GM19193 (cell line): ENCODE results near the gene FSCN2.

Experiments
- POLR2A ChIP-seq: IDR thresholded peaks from 4 replicates; pipeline ENCODE4 v1.6.1; 2011; ENCODE audit not compliant: insufficient read depth, insufficient read length; ENCODE audit errors: extremely low read depth

Gene FSCN2

GRCh38 chr17:81573794-81574642 lies 45.8 kb downstream of the FSCN2 start:
- TF ChIP-seq POLR2A: no peak

DNA sequence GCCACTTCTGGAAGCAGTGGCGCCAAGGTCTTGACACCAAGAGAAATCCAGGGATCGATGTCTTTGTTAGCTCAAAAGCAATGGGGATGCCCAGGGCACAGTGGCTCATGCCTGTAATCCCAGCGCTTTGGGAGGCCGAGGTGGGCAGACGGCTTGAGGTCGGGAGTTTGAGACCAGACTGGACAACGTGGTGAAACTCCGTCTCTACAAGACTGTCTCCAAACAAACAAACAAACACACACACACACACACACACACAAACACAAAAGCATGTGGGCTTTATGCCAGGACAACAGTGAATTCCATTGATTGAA lies 46.4 kb downstream of the FSCN2 start:
- no peak for TF ChIP-seq POLR2A

DNA sequence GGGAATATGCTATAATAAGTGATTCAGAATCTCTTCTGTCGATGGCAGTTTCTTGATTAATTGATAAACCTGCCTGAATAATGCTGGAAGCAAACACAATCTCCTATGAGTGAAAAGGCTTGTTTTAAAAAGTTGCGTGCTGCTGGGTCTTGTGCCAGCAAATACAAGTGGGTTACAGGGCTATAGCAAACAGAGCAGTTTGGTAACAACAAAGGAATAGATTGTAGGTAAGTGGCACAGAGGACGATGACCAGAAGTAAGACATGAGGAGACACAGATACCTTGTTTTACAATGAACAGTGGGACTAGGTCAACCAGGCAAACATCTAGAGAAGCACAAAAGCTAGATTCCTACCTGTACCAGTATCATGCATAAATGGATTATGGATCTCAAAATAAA lies 47.7 kb downstream of the FSCN2 start:
- TF ChIP-seq POLR2A: no peak

GRCh38 chr17:81576621-81577277 lies 48.6 kb downstream of the FSCN2 start:
- TF ChIP-seq POLR2A: no peak

DNA sequence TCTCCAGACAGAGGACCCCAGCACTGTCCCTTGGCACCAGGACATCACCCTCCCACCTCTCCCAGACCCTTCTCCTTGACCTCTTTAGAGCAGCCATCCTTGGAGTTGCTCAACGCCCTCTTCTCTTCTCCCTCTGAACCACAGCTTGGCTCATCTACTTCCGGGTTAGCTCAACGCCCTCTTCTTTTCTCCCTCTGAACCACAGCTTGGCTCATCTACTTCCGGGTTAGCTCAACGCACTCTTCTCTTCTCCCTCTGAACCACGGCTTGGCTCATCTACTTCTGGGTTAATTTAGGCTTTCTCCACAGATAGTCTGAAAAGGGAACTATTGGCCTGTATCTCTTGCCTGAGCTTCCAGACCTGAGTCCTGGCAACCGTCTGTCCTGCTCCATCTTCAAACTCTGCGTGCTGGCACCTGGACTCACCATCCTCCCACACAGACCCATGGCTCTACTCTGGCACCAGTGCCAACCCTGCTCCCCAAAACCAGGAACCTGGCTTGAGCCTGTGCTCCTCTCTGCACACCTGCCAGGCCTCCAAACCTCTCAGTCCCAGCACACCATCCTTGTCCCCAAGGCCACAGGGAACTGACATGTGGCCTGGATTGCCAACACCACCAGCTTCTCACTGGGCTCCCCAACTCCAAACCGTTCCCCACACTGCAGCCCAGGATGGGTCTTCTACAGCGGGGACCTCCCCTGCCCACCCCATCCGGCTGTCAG lies 49.3 kb downstream of the FSCN2 start:
- no peak for TF ChIP-seq POLR2A

- no peak for TF ChIP-seq POLR2A
These were observed 49.9 kb downstream of the FSCN2 start for GRCh38 chr17:81578038-81578441.

DNA sequence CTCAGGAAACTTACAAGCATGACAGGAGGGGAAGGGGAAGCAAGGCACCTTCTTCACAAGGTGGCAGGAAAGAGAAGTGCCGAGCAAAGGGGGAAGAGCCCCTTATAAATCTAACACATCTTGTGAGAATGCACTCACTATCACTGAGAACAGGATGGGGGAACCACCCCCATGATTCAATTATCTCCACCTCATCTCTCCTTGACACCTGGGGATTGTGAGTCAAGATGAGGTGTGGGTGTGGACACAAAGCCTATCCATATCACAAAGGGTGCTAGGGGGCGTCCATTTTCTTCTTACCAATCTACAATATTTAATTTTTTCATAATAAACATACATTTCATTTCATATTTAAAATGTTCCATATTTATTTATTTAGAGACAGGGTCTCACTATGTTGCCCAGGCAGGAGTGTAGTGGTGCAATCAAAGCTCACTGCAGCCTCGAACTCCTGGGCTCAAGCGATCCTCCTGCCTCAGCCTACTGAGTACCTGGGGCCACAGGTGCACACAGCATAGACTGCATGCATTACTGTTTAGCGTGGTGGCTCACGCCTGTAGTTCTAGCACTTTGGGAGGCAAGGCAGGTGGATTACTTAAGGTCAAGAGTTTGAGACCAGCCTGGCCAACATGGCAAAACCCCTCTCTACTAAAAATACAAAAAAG lies 50.5 kb downstream of the FSCN2 start:
- TF ChIP-seq POLR2A: no peak

GRCh38 chr17:81579298-81579697 lies 51.1 kb downstream of the FSCN2 start:
- TF ChIP-seq POLR2A: no peak

- no peak for TF ChIP-seq POLR2A
These were observed 51.7 kb downstream of the FSCN2 start for GRCh38 chr17:81579821-81580321.

DNA sequence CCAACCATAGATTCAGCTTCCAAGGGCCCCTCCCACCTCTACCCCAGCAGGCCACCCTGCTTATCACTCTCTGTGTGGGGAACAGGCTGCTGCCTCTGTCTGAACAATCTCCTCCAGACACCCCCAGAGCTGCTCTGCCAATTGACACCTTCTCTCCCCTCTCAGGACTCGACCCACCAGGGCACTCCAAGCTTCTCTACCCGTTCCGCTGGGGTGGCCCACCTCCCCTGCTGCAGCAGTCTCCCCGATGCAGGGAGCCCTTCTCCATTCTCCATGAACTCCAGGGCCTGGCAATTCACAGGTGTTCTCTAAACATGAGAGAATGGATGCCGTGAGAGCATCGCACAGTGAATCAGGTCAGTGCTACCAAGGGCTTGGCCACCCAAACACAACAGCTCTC lies 52.3 kb downstream of the FSCN2 start:
- TF ChIP-seq POLR2A: no peak

DNA sequence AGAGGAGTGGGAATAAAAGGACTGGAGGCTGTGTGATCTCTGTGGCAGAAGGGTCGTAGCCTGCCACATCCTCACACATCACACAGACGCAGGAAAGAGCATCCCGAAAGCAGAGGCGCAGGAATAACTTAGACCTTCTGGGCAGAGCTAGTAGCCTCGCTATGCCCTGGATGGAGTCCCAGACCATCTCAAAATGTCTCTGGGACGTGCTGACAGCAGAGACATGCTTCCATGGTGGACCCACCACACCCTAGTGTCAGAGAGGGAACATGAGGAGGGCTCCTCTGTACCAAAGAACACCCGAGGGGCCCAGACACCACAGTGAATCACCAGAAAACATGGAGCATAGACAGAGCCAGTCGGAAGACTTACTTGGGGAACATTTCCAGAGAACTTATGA lies 53.6 kb downstream of the FSCN2 start:
- TF ChIP-seq POLR2A: no peak

GRCh38 chr17:81582341-81582740 lies 54.2 kb downstream of the FSCN2 start:
- TF ChIP-seq POLR2A: no peak

DNA sequence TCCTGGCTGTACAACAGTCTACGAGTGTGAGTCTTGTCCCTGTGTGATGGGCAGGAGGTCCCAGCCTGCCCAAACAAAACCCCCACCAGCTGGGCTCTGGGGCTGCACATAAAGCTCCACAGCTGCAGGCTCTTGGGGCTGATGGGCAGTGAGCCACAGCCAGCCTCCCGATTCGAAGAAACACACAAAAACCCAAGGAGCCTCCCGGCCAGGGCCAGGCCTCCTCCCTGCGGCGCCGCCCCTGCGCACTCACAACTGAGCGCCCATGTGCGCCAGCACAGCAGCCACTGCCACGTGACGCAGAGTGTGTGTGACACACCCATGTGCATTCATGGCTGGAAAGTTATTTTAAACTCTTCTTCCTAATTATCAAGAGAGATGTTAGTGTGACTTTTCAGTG lies 54.6 kb downstream of the FSCN2 start:
- TF ChIP-seq POLR2A: no peak

- no peak for TF ChIP-seq POLR2A
These were observed 55.6 kb downstream of the FSCN2 start for GRCh38 chr17:81583589-81584342.
